Ishikawa (cell line): ENCODE data around the gene PDZD7.

ENCODE experiments used
- CEBPB ChIP-seq: IDR thresholded peaks from 2 replicates; pipeline ENCODE4 v1.6.1; 2012
- CREB1 ChIP-seq: IDR thresholded peaks from 2 replicates; pipeline ENCODE4 v1.6.1; 2012; ENCODE audit warnings: low read depth
- EGR1 ChIP-seq: IDR thresholded peaks from 2 replicates; pipeline ENCODE4 v1.6.1; 2012
- EP300 ChIP-seq: IDR thresholded peaks from 2 replicates; pipeline ENCODE4 v1.6.1; 2012; ENCODE audit warnings: borderline replicate concordance
- FOXM1 ChIP-seq: IDR thresholded peaks from 2 replicates; pipeline ENCODE4 v1.6.1; 2012; ENCODE audit warnings: low read depth, borderline replicate concordance
- MAX ChIP-seq: IDR thresholded peaks from 2 replicates; pipeline ENCODE4 v1.6.1; 2012
- NFIC ChIP-seq: IDR thresholded peaks from 2 replicates; pipeline ENCODE4 v1.6.1; 2012
- RAD21 ChIP-seq: IDR thresholded peaks from 2 replicates; pipeline ENCODE4 v1.6.1; 2012; ENCODE audit warnings: low read depth
- REST ChIP-seq: IDR thresholded peaks from 2 replicates; pipeline ENCODE4 v1.6.1; 2012; ENCODE audit warnings: low read depth, mild to moderate bottlenecking
- TAF1 ChIP-seq: IDR thresholded peaks from 2 replicates; pipeline ENCODE4 v1.6.1; 2012; ENCODE audit warnings: low read depth, mild to moderate bottlenecking
- TCF12 ChIP-seq: IDR thresholded peaks from 2 replicates; pipeline ENCODE4 v1.6.1; 2012; ENCODE audit warnings: low read depth
- TEAD4 ChIP-seq: IDR thresholded peaks from 2 replicates; pipeline ENCODE4 v1.6.1; 2012
- YY1 ChIP-seq: IDR thresholded peaks from 2 replicates; pipeline ENCODE4 v1.6.1; 2012; ENCODE audit warnings: low read depth
- ZBTB7A ChIP-seq: IDR thresholded peaks from 2 replicates; pipeline ENCODE4 v1.6.1; 2012; ENCODE audit warnings: low read depth
- TF ChIP-seq, protein P1 (sequence below): IDR thresholded peaks from 2 replicates; pipeline ENCODE4 v1.6.1; 2012

PDZD7 gene

GRCh38 chr10:100976906-100977305, 54.0 kb downstream of the PDZD7 start:
- TF ChIP-seq REST (no peak), FOXM1 (no peak), EP300 (no peak), CEBPB (no peak), CREB1 (no peak), YY1 (no peak), TCF12 (no peak), TEAD4 (no peak), EGR1 (no peak), RAD21 (no peak), NFIC (no peak), ZBTB7A (no peak), MAX (no peak), TAF1 (no peak)
- TF ChIP-seq, protein P1, sequence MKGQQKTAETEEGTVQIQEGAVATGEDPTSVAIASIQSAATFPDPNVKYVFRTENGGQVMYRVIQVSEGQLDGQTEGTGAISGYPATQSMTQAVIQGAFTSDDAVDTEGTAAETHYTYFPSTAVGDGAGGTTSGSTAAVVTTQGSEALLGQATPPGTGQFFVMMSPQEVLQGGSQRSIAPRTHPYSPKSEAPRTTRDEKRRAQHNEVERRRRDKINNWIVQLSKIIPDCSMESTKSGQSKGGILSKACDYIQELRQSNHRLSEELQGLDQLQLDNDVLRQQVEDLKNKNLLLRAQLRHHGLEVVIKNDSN = no peak

DNA sequence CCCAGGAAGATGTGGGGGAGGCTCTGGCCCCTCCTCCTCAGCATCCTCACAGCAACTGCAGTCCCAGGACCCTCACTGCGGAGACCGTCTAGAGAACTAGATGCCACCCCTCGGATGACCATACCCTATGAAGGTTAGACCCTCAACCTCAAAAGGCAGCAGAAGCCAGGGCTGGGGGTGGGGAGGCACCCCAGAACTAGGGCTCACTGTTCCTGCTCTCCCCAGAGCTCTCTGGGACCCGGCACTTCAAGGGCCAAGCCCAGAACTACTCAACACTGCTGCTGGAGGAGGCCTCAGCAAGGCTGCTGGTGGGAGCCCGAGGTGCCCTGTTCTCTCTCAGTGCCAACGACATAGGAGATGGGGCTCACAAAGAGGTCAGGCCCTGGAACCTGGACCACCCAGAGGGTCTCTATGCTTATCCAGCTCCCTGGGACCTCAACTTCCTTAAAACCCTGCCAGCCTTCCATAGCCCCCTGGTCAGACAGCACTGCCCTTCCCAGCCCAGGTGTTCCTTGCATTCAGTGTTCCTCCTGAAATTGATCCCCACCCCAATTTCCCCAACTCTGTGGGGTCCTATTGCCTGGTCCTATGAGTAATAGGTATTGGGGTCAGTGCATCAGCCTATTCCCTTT, 57.9 kb downstream of the PDZD7 start:
- TF ChIP-seq TAF1 = no peak
- TF ChIP-seq MAX = no peak
- no peak for TF ChIP-seq YY1
- TF ChIP-seq CREB1 = no peak
- no peak for TF ChIP-seq ZBTB7A
- TF ChIP-seq FOXM1 = no peak

GRCh38 chr10:100972115-100972903, 58.6 kb downstream of the PDZD7 start:
- no peak for TF ChIP-seq FOXM1
- no peak for TF ChIP-seq ZBTB7A
- TF ChIP-seq NFIC = no peak
- no peak for TF ChIP-seq RAD21
- no peak for TF ChIP-seq TCF12
- TF ChIP-seq MAX = no peak
- TF ChIP-seq EP300 = no peak
- no peak for TF ChIP-seq TAF1

GRCh38 chr10:100970914-100971811, 59.8 kb downstream of the PDZD7 start:
- no peak for TF ChIP-seq TEAD4
- no peak for TF ChIP-seq MAX
- TF ChIP-seq ZBTB7A = no peak

DNA sequence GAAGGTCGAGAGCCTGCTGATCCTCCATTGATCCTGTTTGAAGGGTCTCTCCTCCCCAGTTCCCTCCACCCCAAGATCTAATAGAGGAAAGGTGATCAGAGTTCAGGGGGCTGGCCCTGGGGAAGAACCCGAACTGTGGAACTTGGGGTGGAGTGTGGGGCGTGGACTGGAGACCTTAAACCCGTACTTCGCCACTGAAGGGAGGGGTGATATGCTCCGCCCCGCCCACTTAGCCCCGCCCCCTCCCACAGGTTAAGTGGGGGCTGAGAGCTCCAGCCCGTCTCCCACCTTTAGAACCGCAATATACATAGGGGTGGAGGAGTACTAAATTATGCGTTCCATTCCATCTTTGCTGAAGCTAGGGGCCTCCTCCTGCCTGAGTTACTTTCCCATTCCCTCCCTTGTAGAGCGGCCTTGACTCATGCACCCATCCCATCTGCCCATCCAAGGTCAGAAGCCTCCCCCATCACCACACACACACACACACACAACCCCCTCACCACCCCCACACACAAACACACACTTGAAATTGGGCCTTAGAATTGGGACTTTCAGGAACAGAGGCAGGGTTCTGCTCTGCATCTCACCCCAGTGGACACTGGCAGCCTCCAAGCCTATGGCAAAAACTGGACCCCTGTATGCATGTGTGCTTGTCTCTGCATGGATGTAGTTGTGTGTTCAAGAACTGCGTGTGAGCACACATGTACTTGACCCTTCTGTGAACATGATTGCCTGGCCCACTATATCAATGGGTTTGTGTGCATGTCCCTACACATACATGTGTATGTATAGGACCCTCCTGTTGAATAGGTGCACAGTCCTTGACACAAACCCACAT, 60.6 kb downstream of the PDZD7 start:
- TF ChIP-seq MAX (0 out of 2 replicates have a peak, but pooled peaks have one; percentile 1), YY1 (0 out of 2 replicates have a peak, but pooled peaks have one; percentile 13), CREB1 (no peak), ZBTB7A (no peak; the same call in 1 of the 2 replicates)

DNA sequence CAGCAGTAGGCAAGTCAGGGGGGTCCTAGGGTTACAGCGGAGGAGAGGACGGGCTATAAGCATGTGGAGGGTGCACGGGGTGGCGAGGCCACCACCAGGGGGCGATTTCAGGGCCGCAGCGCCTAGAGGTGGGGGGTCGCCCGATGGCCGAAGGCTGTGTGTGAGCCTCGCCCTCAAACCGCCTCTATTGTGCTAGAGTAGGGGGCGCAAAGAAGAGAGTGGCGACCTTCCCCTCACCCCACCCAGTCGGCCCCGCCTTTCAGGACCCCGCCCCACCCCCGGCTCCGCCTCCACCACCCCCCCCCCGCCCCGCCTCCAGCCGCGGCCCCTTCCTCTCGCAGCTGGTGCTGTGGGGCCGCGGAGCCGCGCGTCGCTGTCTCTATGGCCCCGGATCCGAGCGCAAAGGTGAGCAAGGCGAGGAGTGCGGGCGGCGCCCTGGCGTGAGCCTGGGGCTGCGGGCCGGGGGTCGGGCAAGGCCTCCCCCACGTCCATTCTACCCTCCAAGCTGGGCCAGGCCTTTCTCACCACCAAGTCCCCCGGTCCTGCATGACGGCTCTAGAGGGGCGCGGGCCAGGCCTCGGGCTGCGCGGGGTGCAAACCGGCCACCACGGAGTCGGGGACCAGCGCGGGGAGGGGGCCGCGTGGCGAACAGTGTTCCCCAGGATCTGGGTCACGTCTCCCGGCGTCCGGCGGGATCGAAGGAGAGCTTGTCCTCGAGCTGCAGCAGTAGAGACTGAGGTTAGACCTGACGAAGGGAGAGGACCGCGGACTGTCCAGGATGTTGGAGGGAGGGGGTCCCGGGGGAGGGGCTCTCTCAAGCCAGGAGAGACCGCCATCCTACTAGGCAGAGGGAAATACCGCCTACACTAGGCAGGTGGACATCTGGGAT, 61.5 kb downstream of the PDZD7 start, which contains the start of gene SEMA4G:
Gene SEMA4G (plus strand): TSS at position 318 of the 889 bp plus-strand sequence. CDS start 3,409 bp downstream, outside the sequence.
- TF ChIP-seq RAD21 (peak; percentile 10; the same call in 1 of the 2 replicates), CEBPB (no peak), ZBTB7A (peak; percentile 96), YY1 (peak; percentile 3; the same call in 1 of the 2 replicates)
